Mucosa of gallbladder (tissue), 1 donor: ENCODE measurements around the gene SPNS2. TPM values are rescaled to one million over a fixed set of nuclear protein-coding genes. Genes with fewer than 3 reads are reported as not detected.

ENCODE experiments used
- DNase-seq: peaks from one replicate; pipeline ENCODE4 v3.0.0-alpha.2; 2020; ENCODE audit warnings: low spot score
- total RNA-seq: library from RNA; stranded (reverse); gene quantifications from one replicate; pipeline ENCODE4 v1.2.1, GENCODE V29; 2021
- donor health status: DM: no; HTN: no; CAD: no.

Gene SPNS2
- total RNA-seq, 1 donor from 2014 or later, result 158 TPM

- DNase-seq, result no peak
Measured at GRCh38 chr17:4549781-4550533, 51.3 kb downstream of the SPNS2 start.

- DNase-seq, result no peak
Measured at GRCh38 chr17:4550534-4551039, 51.9 kb downstream of the SPNS2 start.

GRCh38 chr17:4551141-4551540 lies 52.5 kb downstream of the SPNS2 start:
- DNase-seq, result no peak

GRCh38 chr17:4551796-4552525 lies 53.3 kb downstream of the SPNS2 start:
- DNase-seq, result no peak

- no peak for DNase-seq
Measured at GRCh38 chr17:4553669-4554068, 55.0 kb downstream of the SPNS2 start.

DNA sequence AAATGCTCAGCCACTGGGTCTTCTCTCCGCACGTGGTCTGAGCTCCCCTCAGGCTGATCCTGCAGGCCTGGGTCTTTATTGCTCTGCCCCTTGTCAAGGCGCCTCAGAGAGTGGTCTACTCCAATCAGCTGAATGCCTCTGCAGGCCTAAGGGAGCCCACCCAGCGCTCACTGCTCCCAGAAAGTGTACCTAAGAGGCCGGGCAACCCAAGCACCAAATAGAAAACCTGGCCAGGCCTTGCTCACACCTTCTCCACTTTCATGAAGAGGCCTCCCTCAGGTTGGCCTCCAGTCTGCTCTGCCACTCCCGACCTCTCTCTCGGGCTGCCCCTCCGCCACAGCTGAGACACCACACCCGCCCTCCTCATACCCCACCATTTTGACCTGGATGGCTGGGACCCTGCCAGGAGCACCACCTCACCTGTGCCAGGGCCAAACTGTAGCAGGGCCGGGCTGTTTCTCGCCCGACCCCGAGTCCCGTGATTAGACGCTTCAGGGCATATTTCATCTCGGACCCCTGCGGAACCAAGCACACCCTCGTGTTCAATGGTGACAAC lies 55.8 kb downstream of the SPNS2 start:
- no peak for DNase-seq

- peak; percentile 97 for DNase-seq
Measured at GRCh38 chr17:4554997-4555799, 56.5 kb downstream of the SPNS2 start, which contains the start of gene MYBBP1A. Gene MYBBP1A, minus strand, starts transcription at chr17:4555384. Its CDS starts 60 bp downstream, at chr17:4555324.

- no peak for DNase-seq
Measured at GRCh38 chr17:4555873-4556759, 57.4 kb downstream of the SPNS2 start.

DNA sequence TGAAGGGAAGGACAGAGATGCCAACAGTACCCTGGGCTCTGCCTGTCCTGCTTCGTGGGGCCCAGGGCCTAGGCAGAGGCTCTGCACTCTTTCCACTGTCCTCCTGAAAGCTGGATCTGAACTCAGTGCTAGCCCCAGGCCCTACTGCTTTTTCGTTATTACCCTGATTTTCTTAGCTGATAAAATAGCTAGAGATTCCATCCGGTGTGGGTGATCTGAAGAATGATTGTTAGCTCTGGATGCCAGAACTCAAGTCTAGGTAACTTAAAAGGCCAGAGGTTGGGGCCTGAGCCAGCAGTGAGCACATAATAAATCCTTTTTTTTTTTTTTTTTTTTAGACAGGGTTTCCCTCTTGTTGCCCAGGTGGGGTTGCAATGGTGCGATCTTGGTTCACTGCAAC lies 58.3 kb downstream of the SPNS2 start:
- DNase-seq, result no peak

DNA sequence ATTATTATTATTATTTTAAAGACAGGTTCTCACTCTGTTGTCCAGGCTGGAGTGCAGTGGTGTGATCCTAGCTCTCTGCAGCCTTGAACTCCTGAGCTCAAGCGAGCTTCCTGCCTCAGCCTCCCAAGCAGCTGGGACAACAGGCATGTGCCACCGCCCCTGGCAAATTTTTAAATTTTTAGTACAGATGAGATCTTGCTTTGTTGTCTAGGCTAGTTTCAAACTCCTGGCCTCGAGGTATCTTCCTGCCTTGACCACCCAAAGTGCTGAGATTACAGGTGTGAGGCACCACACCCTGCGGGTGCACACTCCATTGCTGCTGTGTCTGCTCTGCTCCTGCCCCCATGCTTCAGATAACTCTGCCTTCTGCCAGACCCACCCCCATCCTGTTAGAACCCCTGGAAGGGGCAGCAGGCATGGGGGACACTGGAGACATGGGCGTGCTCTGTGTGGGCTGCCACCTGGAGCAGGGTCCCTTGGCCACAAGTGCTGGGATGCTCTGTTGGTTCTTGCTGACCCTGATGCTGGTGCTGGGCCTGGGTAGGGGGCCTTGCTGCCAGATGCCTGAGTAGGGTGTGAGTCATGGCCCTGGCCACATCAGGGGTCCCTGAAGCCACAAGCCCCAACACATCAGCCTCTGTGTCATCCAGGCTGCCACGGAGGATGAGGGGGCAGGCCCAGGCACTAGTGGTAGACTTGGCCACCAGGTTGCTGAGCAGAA lies 59.1 kb downstream of the SPNS2 start:
- no peak for DNase-seq

DNA sequence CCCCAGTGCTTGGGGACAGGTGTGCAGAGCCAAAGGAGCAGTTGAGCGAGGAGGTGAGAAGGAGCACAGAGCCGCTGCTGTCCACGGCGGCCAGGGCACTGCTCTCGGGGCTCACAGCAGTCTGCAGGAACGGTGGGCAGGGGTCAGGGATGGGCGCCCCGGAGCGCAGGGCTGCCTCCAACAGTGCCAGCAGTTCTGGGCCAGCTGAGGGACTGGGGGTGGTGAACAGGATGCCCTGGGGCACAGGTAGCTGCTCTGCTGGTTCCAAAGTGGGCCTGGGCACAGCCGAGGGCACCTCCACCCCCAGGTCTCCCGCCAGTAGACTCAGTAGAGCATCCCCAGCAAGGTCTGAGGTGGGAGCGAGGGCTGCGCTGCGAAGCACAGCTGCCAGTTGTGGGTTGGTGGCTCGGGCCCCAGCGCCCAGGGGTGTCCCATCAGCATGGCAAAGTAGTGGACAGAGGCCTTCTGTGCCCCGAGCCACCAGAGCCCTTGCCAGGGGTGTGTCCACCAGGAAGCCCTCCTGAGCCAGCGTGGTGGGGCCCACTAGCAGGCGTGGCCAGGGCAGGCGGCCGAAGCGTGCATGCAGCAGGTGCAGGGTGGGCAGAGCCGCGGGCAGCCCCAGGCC lies 59.8 kb downstream of the SPNS2 start:
- DNase-seq, result no peak

GRCh38 chr17:4559139-4559791 lies 60.6 kb downstream of the SPNS2 start:
- DNase-seq, result no peak

DNA sequence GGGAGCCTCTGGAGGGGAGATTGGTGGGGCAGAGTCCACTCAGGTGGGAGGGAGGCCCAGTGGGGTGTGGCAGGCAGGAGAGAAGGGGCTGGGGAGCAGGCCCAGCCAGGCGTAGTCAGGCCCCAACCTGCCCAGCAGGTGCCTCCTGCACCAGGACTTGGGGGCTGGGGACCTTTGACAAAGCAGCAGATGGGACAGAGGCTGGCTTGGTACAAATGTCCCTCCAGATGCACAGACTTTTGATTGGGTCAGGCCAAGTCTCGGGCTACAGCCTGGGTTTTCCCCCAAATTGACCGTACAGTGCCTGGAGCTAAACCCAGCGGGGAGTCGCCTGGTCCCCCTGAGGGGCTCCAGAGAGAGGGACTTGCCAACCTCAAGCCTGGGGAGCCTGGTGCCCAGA lies 61.3 kb downstream of the SPNS2 start:
- DNase-seq, result no peak

GRCh38 chr17:4560421-4560820 lies 61.7 kb downstream of the SPNS2 start, which contains the start of gene GGT6:
Gene GGT6, minus strand, starts transcription at chr17:4560577. Its CDS starts 56 bp downstream, at chr17:4560521.
- DNase-seq, result no peak

DNA sequence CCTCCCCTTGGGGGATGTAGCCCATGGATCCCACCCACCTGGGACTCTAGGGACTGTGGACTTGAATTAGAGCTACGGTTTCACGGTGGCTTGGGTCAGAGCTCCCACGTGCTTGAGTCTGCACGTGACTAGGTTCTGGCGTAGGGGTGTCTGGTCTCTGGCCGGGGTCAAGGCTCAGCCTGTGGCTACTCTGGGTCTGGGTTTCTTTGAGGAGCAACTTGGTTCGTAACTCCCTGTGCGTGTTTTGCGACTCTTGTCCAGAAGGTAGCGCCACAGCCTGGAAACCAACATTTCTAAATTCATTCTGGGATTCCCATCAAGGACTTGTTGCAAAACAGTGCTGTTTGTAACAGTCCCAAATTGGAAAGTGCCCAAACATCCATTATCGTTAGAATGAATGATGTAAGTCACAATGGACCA lies 62.2 kb downstream of the SPNS2 start:
- DNase-seq, result no peak

DNA sequence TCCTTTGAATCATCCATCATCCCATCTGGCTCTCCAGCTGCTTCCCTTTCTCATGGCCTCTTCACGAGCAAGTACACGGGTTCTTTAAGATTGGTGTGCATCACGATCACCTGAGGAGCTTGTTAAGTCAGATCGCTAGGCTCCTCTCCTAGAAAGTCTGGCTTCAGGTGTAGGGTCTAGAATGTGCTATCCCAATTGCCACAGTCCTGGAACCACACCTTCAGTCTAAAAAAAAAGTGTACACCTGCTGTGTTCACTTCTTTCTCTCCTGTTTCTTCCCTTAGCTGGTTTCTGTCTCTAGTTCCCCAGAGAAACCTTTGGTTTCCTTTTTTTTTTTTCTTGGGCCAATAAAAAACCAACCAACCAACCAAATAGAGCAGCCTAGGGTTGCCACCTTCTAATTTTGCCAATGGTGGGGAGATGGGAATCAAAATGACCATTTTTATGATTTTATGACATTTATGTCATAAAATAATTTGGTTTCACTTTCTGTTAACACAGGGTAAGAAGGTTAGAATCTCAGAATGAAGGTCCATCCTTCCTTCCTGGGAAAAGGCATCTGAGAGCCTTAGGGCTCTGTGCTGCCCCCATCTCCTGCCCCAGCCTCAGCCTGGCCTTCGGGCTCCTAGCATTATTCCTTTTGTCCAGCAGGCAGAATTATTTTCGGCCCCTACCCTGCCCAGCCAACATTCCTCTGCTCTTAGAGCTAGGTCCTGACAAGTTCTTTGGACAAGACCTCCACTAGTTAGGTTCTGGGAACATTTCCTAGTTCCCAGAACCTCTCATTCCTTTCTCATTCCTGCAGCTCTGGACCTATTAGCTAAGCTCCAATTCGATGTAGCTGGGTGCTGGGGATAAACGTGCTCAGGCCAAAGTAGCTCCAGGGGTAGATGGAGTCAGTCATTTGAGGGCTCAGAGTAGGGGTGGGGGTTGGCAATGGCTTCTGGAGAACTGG lies 63.6 kb downstream of the SPNS2 start:
- no peak for DNase-seq

- DNase-seq, result peak; percentile 73
Measured at GRCh38 chr17:4565209-4566141, 66.8 kb downstream of the SPNS2 start.
